COLO829 (cell line): Measurements from ENCODE around the gene ZNF10.

ENCODE experiments used
- DNase-seq: peaks from one replicate; pipeline ENCODE4 v3.0.0; 2012; ENCODE audit warnings: low spot score

Gene ZNF10

GRCh38 chr12:133201888-133202287 is 71.5 kb downstream of the ZNF10 start:
- DNase-seq: no peak

GRCh38 chr12:133202493-133203343 is 72.3 kb downstream of the ZNF10 start:
- no peak for DNase-seq

- no peak for DNase-seq
These were observed 73.2 kb downstream of the ZNF10 start for GRCh38 chr12:133203344-133204263.

- DNase-seq: no peak
These were observed 73.8 kb downstream of the ZNF10 start for GRCh38 chr12:133204264-133204603.

- DNase-seq: no peak
These were observed 76.0 kb downstream of the ZNF10 start for GRCh38 chr12:133206390-133206789.
